Activated naive CD4-positive, alpha-beta T cell treated with anti-CD3 and anti-CD28 coated beads, Interleukin-2, amount 50 U/mL, for 16 hours (primary cell): ENCODE data around the gene SIK3.

Experiments used
- DNase-seq: peaks from one replicate; pipeline ENCODE4 v3.0.0-alpha.2; 2020

SIK3 gene

DNA sequence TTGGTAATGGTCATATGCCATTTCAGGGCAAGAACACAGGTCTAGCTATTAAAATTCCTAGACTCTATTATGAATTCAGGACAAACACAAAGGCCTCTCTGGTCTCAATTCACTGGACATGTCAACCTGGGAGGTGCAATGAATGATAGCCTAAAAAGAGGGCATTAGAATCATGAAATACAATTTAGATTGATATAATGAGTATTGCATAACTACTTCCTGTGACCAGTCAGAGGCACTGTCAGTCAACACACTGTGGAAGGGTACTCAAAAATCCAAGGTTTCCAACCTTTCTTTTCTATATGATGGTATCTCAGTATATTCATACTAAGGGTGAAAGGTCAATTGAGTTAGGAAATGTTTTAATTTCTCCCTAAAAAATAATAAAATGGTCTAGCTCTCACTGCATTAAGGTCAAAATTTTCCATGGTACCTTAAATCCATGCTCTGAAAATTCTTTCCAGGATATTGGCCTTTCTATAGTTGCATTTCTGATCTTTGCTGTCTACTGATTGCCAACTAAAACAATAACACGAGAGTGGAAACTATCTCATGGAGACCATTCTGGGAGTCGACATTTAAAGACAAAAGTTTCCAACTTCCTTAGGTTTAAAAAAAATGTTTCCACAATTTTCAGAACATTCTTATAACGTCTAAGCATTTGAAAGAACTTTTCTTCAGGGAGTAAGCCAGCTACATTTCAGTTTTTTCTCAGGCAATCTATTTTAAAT, 179.1 kb downstream of the SIK3 start:
- no peak for DNase-seq

DNA sequence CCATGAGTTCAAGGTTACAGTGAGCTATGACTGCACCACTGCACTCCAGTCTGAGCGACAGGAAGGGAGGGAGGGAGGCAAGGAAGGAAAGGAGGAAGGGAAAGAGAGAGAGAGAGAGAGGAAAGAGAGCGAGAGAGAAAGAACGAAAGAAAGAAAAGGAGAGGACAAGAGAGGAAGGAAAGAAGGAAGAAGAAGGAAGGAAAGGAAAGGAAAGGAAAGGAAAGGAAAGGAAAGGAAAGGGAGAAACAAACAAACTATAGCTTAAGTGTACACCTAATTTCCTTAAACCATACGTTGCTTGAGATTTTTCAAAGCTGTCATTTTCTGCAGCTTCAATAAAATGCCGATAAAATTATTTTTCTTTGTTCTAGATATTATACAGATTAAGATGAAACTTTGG, 180.6 kb downstream of the SIK3 start:
- DNase-seq, result no peak

DNA sequence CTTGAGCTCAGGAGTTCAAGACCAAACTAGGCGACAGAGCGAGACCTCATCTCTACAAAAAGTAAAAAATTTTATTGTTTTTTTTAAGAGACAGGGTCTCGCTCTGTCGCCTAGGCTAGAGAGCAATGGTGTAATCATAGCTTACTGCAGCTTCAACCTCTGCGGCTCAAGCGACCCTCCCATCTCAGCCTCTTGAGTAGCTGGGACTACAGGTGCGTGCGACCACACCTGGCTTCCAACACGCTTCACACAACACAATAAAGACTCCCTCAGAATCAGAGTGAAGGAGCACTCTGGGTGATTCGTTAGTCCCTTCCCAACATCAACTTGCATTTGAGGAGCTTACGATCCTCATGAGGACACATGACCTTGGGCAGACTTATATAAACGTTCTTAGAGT, 181.3 kb downstream of the SIK3 start:
- no peak for DNase-seq

DNA sequence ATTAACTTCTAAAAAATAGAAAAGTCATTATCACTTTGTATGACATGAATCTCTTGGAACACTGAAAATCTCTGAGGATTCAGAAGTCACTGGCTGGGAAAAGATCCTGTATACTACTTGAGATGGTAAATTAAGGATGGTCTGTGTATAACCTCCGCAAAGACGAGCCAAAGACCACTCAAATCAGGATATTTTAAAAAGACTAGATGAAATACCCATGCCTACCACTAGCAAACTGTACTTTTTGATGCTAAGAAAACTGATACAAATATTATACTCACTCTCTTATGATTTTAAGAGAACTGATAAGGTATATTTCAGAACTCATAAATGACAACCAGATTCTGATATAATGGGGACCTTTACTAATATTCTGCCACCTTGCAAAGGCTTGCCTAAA, 182.2 kb downstream of the SIK3 start:
- no peak for DNase-seq

DNA sequence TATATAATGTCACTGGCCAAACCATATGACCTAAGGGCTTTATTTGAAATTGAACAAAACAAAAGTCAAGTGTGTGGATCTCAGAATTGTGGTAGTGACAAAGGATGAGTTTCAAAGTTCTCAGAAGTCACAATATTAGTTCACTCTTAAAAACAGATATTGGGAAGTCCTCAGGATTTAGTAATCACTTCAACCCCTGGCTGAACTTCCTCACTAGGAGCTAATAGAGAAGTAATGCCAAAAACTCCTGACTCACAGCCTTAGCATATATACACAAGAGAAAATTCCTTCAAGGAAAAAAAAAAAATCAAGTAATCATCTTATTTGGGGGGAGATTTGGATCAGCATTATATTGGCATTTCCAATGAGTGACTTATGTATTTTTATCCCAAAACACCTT, 185.2 kb downstream of the SIK3 start:
- no peak for DNase-seq

DNA sequence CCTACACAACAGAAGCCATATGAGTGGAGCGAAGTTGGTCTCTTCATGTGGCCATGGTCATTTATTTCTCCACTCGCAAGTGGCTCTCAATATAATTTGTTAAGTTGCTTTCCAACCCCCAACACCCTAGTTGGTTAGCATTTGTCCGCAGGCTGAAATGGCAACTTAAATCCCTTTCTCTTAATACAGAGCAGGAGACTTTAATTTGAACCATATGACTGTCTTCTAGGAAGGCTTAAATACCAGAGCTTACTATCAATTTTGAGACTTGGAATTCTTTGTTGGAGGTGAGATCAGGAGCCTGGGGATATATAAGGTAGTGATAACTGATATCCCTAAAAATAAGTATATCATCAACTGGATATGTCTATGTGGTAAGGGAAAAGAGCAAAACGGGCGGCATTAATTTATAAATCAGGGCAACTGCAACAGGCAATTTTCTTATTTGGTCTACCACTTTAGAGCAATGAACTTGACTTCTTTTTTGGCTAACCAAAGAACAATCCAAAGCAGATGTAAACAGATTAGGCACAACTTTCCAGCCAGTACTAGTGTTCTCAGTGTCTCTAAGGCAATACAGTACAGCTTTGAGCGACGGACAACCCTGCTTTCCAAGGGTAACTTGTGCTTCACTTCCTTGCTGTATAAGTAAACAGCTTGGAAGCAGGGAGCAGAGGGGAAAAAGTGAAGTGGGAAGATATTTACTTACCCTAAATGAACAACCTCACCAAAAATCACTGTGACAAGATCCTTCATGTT, 186.1 kb downstream of the SIK3 start:
- DNase-seq, result no peak

DNA sequence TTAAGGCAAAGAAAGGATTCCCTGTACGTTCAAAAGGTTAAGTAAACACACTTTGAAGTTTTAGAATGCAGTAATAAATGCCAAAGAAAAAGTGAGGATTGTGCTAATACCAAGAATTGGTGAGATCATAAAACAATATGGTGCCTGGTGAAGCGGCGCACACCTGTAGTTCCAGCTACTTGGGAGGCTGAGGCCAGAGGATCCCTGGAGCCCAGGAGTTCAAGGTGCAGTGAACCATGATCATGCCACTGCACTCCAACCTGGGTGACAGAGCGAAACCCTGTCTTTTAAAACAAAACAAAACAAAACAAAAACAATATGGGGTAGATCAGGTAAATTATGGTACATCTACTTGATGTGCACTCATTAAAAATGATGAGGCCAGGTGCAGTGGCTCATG, 187.4 kb downstream of the SIK3 start:
- no peak for DNase-seq

GRCh38 chr11:116910378-116910777, 187.8 kb downstream of the SIK3 start:
- no peak for DNase-seq

DNA sequence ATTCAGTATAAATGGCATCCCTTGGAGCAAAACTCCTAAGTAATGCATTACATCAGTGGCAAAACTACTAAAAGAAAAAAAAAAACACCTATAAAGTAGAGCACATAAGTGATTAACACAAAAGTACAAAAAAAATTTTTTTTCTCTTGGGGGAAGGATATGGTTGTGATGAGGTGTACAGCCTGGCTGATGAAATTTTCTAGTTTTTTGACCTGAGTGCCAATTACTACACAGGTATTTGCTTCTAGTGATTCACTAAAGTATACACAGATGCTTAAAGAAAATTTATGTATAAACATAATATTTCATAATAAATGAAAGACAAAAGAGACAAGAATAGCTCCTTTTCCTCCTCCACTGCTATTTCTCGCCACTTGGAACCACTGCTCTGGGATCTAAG, 189.0 kb downstream of the SIK3 start:
- no peak for DNase-seq

- no peak for DNase-seq
Measured at GRCh38 chr11:116906479-116906878, 191.7 kb downstream of the SIK3 start.

- DNase-seq, result no peak
Measured at GRCh38 chr11:116903090-116903489, 195.1 kb downstream of the SIK3 start.

DNA sequence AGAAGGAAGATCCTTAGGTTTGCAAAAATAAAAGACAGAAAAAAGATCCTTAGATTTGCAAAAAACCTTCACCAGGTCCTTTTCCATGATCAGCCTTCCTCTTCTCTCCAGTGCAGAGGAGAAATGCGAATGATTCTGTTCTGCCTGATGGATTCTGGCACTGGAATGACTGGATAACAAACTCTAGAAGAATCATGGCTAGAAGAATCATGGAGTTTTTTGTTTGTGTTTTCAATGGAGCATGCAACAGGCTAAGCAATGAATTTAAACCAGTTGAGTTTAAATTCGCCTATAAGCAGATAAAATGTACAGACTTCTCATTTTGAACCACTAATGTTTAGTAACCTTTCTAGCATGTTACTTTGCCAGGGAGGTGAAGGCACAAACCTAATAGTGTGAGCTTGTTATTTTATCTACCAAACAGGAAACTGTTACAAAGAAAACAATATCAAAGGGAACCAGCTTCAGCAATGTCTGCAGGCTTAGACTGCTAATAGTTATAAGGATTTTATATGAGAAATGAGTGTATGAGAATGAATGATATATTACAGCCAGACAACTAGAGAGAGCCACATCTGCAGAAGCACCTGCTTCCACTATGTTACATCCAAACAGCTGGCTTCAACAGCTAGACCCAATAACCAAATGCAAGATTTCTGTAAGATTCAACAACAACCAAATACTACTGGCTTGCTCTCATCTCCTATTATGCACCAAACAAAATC, 196.1 kb downstream of the SIK3 start:
- DNase-seq, result no peak

- DNase-seq, result no peak
Measured at GRCh38 chr11:116901211-116901610, 197.0 kb downstream of the SIK3 start.

DNA sequence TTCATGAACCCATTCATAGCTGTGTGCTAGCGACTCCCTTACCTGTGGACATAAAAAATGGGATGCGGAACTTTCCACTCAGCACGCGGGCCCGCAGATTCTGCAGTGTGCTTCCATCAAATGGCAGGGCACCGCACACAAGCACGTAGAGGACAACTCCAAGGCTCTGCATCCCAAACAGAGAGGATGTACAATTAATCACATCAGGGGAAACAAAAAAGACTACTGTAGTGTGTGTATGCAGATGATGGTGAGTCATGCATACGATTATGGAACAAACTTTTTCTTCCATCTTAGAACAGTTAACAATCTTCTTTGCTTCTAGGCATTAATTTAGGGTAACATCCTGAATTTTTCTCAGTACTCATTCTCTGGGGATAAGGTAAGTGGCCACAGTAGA, 202.0 kb downstream of the SIK3 start:
- DNase-seq, result no peak

- peak; percentile 13 for DNase-seq
Measured at GRCh38 chr11:116895048-116895757, 203.0 kb downstream of the SIK3 start.

DNA sequence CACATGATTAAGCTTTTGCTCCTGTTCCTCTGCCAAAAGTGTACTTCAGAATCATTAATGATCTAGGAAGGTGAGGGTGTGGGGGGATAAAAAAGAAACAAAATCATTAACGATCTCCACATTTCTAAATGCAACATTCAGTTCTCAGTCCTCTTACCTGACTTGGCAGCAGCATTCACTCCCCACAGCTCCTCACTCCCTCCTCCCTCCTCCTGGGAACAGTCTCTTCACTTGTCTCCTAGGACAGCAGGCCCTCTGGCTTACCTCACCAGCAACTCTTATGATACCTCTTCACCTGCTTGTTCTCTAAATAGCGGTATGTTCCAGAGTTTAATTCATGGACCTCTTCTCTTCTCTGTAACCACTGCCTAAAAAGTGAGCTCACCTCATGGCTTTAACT, 204.3 kb downstream of the SIK3 start:
- no peak for DNase-seq

- no peak for DNase-seq
Measured at GRCh38 chr11:116893437-116893836, 204.8 kb downstream of the SIK3 start.

DNA sequence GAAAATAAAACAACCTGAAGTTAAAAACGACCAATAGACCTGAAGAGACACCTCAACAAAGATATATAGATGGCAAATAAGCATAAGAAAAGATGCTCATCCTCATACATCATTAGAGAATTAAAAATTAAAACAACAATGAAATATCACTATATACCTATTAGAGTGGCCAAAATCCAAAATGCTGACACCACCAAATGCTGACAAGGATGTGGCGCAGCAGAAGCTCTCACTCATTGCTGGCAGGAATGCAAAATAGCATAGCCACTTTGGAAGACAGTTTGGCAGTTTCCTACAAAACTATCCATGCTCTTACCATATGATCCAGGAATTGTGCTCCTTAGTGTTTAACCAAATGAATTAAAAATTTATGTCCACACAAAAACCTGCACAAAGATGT, 205.9 kb downstream of the SIK3 start:
- no peak for DNase-seq

- DNase-seq, result no peak
Measured at GRCh38 chr11:116891746-116892145, 206.5 kb downstream of the SIK3 start.

GRCh38 chr11:116890607-116891006, 207.6 kb downstream of the SIK3 start:
- no peak for DNase-seq

DNA sequence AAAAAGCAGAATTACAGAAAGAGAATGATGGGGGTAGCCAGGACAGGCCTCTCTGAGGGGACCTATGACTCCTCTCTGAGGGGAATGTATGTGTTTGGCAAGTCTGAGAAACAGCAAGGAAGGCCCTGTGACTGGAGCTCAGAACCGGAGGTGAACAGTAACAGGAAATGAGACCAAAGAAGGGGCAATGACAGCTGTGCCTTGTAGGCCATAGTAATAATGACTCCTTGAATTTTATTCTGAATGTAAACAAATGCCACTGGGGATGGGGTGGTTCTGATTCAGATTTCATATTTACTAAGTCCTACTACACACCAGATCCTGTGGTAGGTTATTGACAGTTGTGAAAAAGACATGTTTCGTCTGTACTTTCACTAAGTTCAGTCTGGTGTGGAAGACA, 208.0 kb downstream of the SIK3 start:
- no peak for DNase-seq

GRCh38 chr11:116888884-116889549, 209.2 kb downstream of the SIK3 start:
- DNase-seq, result no peak

DNA sequence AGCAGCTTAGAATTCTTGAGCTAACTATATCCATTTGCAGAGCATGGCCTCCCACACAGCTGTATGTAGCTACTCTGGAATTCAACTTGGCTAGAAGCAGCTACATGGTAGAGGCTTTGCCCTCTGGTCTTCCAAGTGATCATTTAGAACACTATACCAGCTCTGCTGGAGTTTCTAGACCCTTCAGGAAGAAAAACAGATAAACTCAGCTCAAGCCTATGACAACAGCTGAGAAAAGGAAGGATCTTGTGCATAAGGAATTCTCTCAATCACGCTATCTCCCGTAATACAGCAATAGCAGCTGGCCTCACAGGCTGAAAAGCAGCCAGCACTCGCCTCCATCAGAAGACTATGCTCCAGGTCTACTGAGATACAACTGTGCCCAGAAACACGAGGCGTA, 210.2 kb downstream of the SIK3 start:
- no peak for DNase-seq
